IMR-90 (cell line): ENCODE measurements around the gene TGFBI. TPM values are rescaled to one million over a fixed set of nuclear protein-coding genes. Genes with fewer than 3 reads are reported as not detected.

Source experiments
- ATAC-seq: fragments of 200-7000 bp; cut with Tn5 transposase; 2 replicates; pipeline ENCODE4 v1.9.1; 2020; ENCODE audit warnings: low read depth, mild to moderate bottlenecking, moderate library complexity
- BruUV-seq: library from RNA; stranded (reverse); fragments of 400-500 nt; replicated peaks from 2 replicates; lab custom pipeline; 2021; lab: Mats Ljungman, UMichigan
- CTCF ChIA-PET: fragments of 300-600 bp; formaldehyde crosslinking; extraction: SDS; loops from one replicate; lab custom pipeline; 2021; ENCODE audit warnings: antibody characterized with exemption; lab: Yijun Ruan, JAX
- POLR2A ChIA-PET: fragments of 300-600 bp; sonication (Branson Sonifier 250); formaldehyde crosslinking; loops from one replicate; lab custom pipeline; 2022; ENCODE audit warnings: antibody characterized with exemption; ENCODE audit not compliant: unreplicated experiment; lab: Charles Lee
- DNase-seq: peaks from one replicate; pipeline ENCODE4 v3.0.0; 2013
- H2AFZ ChIP-seq: replicated peaks from 2 replicates; pipeline ENCODE3; 2013; ENCODE audit warnings: low read length, mild to moderate bottlenecking; ENCODE audit not compliant: poor library complexity
- H2AK5ac ChIP-seq: 2 replicates; pipeline ENCODE4 v1.6.1; 2013; ENCODE audit warnings: low read depth, low read length, inconsistent platforms
- H2AK9ac ChIP-seq: replicated peaks from 2 replicates; pipeline ENCODE3; 2013; ENCODE audit warnings: mild to moderate bottlenecking, low read depth, low read length, moderate library complexity; ENCODE audit not compliant: poor library complexity
- H2BK120ac ChIP-seq: 2 replicates; pipeline ENCODE4 v1.6.1; 2013; ENCODE audit warnings: low read depth, low read length, inconsistent platforms
- H2BK15ac ChIP-seq: 3 replicates; pipeline ENCODE4 v1.6.1; 2013; ENCODE audit warnings: low read depth, low read length, inconsistent platforms
- H2BK20ac ChIP-seq: 2 replicates; pipeline ENCODE4 v1.6.1; 2013; ENCODE audit warnings: low read depth, mild to moderate bottlenecking, inconsistent platforms, low read length, moderate library complexity
- H2BK5ac ChIP-seq: 2 replicates; pipeline ENCODE4 v1.6.1; 2013; ENCODE audit warnings: mild to moderate bottlenecking, low read depth, low read length, inconsistent platforms; ENCODE audit not compliant: poor library complexity, severe bottlenecking
- H3K14ac ChIP-seq: replicated peaks from 2 replicates; pipeline ENCODE4 v1.6.1; 2013; ENCODE audit warnings: low read depth, low read length, inconsistent platforms
- H3K18ac ChIP-seq: 2 replicates; pipeline ENCODE4 v1.6.1; 2013; ENCODE audit warnings: low read depth, low read length, control low read depth
- H3K23ac ChIP-seq: 2 replicates; pipeline ENCODE4 v1.6.1; 2013; ENCODE audit warnings: low read depth, low read length, inconsistent platforms
- H3K27ac ChIP-seq: 2 replicates; pipeline ENCODE4 v1.5.1; 2013; ENCODE audit warnings: mild to moderate bottlenecking, control low read depth, low read length; ENCODE audit not compliant: insufficient read depth
- H3K27me3 ChIP-seq: 2 replicates; pipeline ENCODE4 v1.6.1; 2013; ENCODE audit warnings: low read length; ENCODE audit not compliant: control insufficient read depth, insufficient read depth
- H3K36me3 ChIP-seq: 2 replicates; pipeline ENCODE4 v1.6.1; 2013; ENCODE audit warnings: low read length, mixed read lengths; ENCODE audit not compliant: control insufficient read depth, insufficient read depth
- H3K4ac ChIP-seq: 2 replicates; pipeline ENCODE4 v1.6.1; 2013; ENCODE audit warnings: low read depth, low read length, inconsistent platforms
- H3K4me1 ChIP-seq: 2 replicates; pipeline ENCODE4 v1.6.1; 2013; ENCODE audit warnings: low read length, mixed read lengths; ENCODE audit not compliant: control insufficient read depth, insufficient read depth
- H3K4me2 ChIP-seq: 2 replicates; pipeline ENCODE4 v1.6.1; 2013; ENCODE audit warnings: low read depth, mild to moderate bottlenecking, control low read depth, low read length, moderate library complexity
- H3K4me3 ChIP-seq: 2 replicates; pipeline ENCODE4 v1.5.1; 2013; ENCODE audit warnings: low read depth, mild to moderate bottlenecking, control low read depth, low read length, moderate library complexity; ENCODE audit not compliant: insufficient read depth
- H3K56ac ChIP-seq: 2 replicates; pipeline ENCODE4 v1.6.1; 2013; ENCODE audit warnings: low read length, inconsistent platforms; ENCODE audit not compliant: insufficient read depth; ENCODE audit errors: extremely low read depth
- H3K79me1 ChIP-seq, 2 experiments: 2 replicates each; pipeline ENCODE4 v1.6.1; 2013; ENCODE audit warnings: low read length in 2 of 2, inconsistent platforms in 1 of 2, low read depth in 1 of 2
- H3K9ac ChIP-seq: 2 replicates; pipeline ENCODE4 v1.6.1; 2013; ENCODE audit warnings: low read depth, low read length, control low read depth
- H3K9me1 ChIP-seq: 2 replicates; pipeline ENCODE4 v1.6.1; 2013; ENCODE audit warnings: low read length, inconsistent platforms; ENCODE audit not compliant: insufficient read depth
- H3K9me3 ChIP-seq: 2 replicates; pipeline ENCODE4 v1.6.1; 2013; ENCODE audit warnings: low read length; ENCODE audit not compliant: control insufficient read depth, insufficient read depth
- H4K20me1 ChIP-seq: 2 replicates; pipeline ENCODE4 v1.6.1; 2013; ENCODE audit warnings: low read length, inconsistent platforms; ENCODE audit not compliant: insufficient read depth
- H4K5ac ChIP-seq: 2 replicates; pipeline ENCODE4 v1.6.1; 2013; ENCODE audit warnings: mild to moderate bottlenecking, low read depth, low read length, control low read depth
- H4K8ac ChIP-seq, 2 experiments: 2 replicates each; pipeline ENCODE4 v1.6.1; 2013; ENCODE audit warnings: low read depth in 2 of 2, low read length in 2 of 2, control low read depth in 1 of 2, inconsistent platforms in 1 of 2
- H4K91ac ChIP-seq: 2 replicates; pipeline ENCODE4 v1.6.1; 2013; ENCODE audit warnings: low read depth, low read length, inconsistent platforms; ENCODE audit not compliant: insufficient read depth
- BHLHE40 ChIP-seq: fragments of 150-350 bp; IDR thresholded peaks from 2 replicates; pipeline ENCODE4 v1.6.1; 2016; ENCODE audit warnings: mild to moderate bottlenecking, low read depth, low read length
- MAFK ChIP-seq: IDR thresholded peaks from 2 replicates; pipeline ENCODE4 v1.6.1; 2012; ENCODE audit warnings: low read depth, low read length, improper control_type of control experiment
- MAZ ChIP-seq: IDR thresholded peaks from 2 replicates; pipeline ENCODE4 v1.6.1; 2012; ENCODE audit warnings: low read depth, mild to moderate bottlenecking, low read length, improper control_type of control experiment, moderate library complexity, borderline replicate concordance
- MXI1 ChIP-seq: IDR thresholded peaks from 2 replicates; pipeline ENCODE4 v1.6.1; 2012; ENCODE audit warnings: low read depth, mild to moderate bottlenecking, low read length, moderate library complexity, borderline replicate concordance
- POLR2A ChIP-seq: IDR thresholded peaks from 2 replicates; pipeline ENCODE4 v1.6.1; 2012; ENCODE audit warnings: mild to moderate bottlenecking, low read depth, low read length
- RCOR1 ChIP-seq: IDR thresholded peaks from 2 replicates; pipeline ENCODE4 v1.6.1; 2012; ENCODE audit warnings: mild to moderate bottlenecking, low read length, improper control_type of control experiment; ENCODE audit not compliant: insufficient replicate concordance
- SMC3 ChIP-seq: fragments of 150-350 bp; IDR thresholded peaks from 2 replicates; pipeline ENCODE4 v1.6.1; 2016; ENCODE audit warnings: low read depth, mild to moderate bottlenecking, antibody characterized with exemption, low read length, moderate library complexity
- WGBS, 2 experiments: methylation state at CpG; one replicate each; pipeline versions ENCODE4 v1.1.5 to v1.1.7; 2013; ENCODE audit warnings: missing lambda C conversion rate in 2 of 2; ENCODE audit not compliant: insufficient read length in 1 of 2; ENCODE audit errors: extremely low coverage in 2 of 2; 5-methylcytosine and 5-hydroxymethylcytosine counted together
- dilution Hi-C: fragments of 300-500 bp; cut with HindIII; formaldehyde crosslinking; loops from one replicate; pipeline ENCODE4 v1.14.3; 2018; ENCODE audit warnings: low sequenced_read_pairs; ENCODE audit not compliant: unreplicated experiment
- in situ Hi-C: fragments of 300-500 bp; cut with MboI; formaldehyde crosslinking; loops from 3 replicates; pipeline ENCODE4 v1.14.3; 2019; ENCODE audit warnings: low sequenced_read_pairs, inconsistent platforms, mixed read lengths
- intact Hi-C: fragments of 100-400 bp; cut with micrococcal nuclease; formaldehyde crosslinking; loops from 2 replicates; pipeline ENCODE4 v1.10.0; 2022
- polyA plus RNA-seq, 3 experiments: library from polyadenylated mRNA; depleted of rRNA; stranded (reverse); fragments of >200 nt; gene quantifications; 2 replicates each; pipeline ENCODE4 v1.2.3, GENCODE V29; 2012; ENCODE audit warnings: low replicate concordance in 1 of 3
- total RNA-seq: library from RNA; depleted of rRNA; stranded (reverse); fragments of >200 nt; gene quantifications from 2 replicates; pipeline ENCODE4 v1.2.3, GENCODE V29; 2012
- TF ChIP-seq, protein P1 (sequence below): conservative IDR thresholded peaks from 2 replicates; pipeline ENCODE4 v1.5.1; 2012; ENCODE audit warnings: mild to moderate bottlenecking, low read depth, low read length, improper control_type of control experiment

The TGFBI gene
- total and polyA plus RNA-seq, 2 of the 4 experiments (the other 2 are of a cell fraction) = 618 to 1,551 TPM

DNA sequence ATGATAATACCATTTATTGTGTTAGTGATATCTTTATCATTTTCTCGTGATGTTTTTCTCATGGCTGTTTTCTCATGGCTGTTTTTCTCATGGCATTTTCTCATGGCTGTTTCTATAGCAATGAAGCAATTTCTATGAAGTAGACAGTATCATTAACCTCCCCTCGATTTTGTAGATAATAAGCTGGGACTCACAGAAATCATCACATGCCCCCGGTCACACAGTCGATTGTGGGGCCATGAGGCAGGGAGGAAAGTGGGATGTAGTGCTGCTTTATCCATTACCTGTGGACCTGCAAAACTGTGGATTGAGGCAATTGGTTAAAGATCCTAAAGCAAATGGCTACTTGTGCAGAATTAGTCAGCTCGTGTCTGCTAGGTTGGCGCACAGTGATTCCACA, 47.3 kb downstream of the TGFBI start:
- POLR2A ChIA-PET = interaction anchor here (0.6 kb wide), 1 partner anchor 11 kb away, joined by 3 read pairs; no protein-coding TSS in a partner anchor
- H4K8ac ChIP-seq = no peak overlapping the region
- H3K18ac ChIP-seq = no peak overlapping the region
- H2AFZ ChIP-seq = no peak overlapping the region
- H2AK5ac ChIP-seq = no peak overlapping the region
- H3K9ac ChIP-seq = no peak overlapping the region
- no peak overlapping the region for H3K4me3 ChIP-seq
- H4K5ac ChIP-seq = no peak overlapping the region
- no CpG with 5 or more reads among the region's 6 CpGs for WGBS, 2 experiments
- H3K9me3 ChIP-seq = no peaks in the 10 kb centered on the region
- no TSS peak for BruUV-seq
- H4K20me1 ChIP-seq = no peaks in the 10 kb centered on the region; the same call in 1 of the 2 replicates
- in situ Hi-C loops = no loop called here
- no peak overlapping the region for H3K27ac ChIP-seq
- intact Hi-C loops = no loop called here
- H3K4ac ChIP-seq = no peak overlapping the region
- H3K14ac ChIP-seq = no peak overlapping the region
- H2BK20ac ChIP-seq = no peak overlapping the region
- H2AK9ac ChIP-seq = no peak overlapping the region
- no peaks in the 10 kb centered on the region for H3K79me1 ChIP-seq
- H3K4me1 ChIP-seq = no peaks in the 10 kb centered on the region; the same call in 1 of the 2 replicates
- no peak overlapping the region for H3K56ac ChIP-seq
- CTCF ChIA-PET = interaction anchor here (0.9 to 2.0 kb wide), 2 partner anchors 11 to 184 kb away, joined by 3 to 4 read pairs; no protein-coding TSS in a partner anchor
- H2BK120ac ChIP-seq = no peak overlapping the region
- DNase-seq (no peak), ATAC-seq (no peak)
- no peaks in the 10 kb centered on the region for H3K27me3 ChIP-seq
- no peak overlapping the region for H4K91ac ChIP-seq
- H3K9me1 ChIP-seq = peaks cover 8% of the 10 kb centered on the region; the same call in 1 of the 2 replicates
- peaks cover 7% of the 10 kb centered on the region; the same call in 1 of the 2 replicates for H3K36me3 ChIP-seq
- H3K23ac ChIP-seq = no peak overlapping the region
- H2BK15ac ChIP-seq = no peak overlapping the region
- H2BK5ac ChIP-seq = no peak overlapping the region
- TF ChIP-seq POLR2A (no peak), SMC3 (no peak), MXI1 (no peak), BHLHE40 (no peak), RCOR1 (no peak), MAZ (no peak), MAFK (no peak)
- TF ChIP-seq, protein P1, sequence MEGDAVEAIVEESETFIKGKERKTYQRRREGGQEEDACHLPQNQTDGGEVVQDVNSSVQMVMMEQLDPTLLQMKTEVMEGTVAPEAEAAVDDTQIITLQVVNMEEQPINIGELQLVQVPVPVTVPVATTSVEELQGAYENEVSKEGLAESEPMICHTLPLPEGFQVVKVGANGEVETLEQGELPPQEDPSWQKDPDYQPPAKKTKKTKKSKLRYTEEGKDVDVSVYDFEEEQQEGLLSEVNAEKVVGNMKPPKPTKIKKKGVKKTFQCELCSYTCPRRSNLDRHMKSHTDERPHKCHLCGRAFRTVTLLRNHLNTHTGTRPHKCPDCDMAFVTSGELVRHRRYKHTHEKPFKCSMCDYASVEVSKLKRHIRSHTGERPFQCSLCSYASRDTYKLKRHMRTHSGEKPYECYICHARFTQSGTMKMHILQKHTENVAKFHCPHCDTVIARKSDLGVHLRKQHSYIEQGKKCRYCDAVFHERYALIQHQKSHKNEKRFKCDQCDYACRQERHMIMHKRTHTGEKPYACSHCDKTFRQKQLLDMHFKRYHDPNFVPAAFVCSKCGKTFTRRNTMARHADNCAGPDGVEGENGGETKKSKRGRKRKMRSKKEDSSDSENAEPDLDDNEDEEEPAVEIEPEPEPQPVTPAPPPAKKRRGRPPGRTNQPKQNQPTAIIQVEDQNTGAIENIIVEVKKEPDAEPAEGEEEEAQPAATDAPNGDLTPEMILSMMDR = no peak
- no peak overlapping the region for H3K4me2 ChIP-seq
- dilution Hi-C loops = no loop called here
